ENCODE data around the gene RNF181.

DNA sequence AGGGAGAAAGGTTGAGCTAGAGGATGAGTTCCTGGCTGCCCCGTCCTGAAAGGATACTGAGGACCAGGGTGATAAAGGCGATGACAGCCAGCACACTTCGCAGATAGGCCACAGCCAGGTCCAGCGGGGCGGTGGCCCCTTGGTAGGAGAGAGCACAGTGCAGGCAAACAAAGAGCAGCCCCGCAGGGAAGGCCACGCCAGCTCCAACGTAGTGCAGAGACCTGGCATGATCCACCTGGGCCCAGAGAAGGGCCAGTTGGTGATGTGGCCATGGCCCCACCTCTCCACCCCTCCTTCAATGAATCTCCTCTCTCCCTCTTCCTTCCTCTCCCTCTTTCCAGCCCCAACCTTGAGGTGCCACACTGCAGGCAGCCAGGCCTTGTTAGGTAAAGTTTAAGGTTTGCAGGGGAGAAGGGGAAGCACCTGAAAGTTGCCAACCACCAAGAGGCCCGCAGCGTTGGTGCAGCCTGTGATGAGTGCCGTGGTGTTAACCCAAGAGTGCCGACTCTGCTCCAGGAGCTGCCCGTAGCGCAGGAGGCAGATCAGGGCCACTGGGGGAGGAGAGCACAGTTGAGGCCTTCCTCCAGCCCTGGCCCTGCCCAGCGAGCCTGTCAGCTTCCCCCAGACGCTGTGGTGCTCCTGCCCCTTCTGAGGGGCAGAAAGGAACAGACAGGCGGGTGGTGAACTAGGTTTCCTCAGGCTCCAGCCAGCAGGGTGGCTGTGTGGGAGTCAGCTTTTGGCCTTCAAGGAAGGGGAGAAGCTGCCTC, 4.1 kb downstream of the RNF181 start:
- TF ChIP-seq, protein P1, sequence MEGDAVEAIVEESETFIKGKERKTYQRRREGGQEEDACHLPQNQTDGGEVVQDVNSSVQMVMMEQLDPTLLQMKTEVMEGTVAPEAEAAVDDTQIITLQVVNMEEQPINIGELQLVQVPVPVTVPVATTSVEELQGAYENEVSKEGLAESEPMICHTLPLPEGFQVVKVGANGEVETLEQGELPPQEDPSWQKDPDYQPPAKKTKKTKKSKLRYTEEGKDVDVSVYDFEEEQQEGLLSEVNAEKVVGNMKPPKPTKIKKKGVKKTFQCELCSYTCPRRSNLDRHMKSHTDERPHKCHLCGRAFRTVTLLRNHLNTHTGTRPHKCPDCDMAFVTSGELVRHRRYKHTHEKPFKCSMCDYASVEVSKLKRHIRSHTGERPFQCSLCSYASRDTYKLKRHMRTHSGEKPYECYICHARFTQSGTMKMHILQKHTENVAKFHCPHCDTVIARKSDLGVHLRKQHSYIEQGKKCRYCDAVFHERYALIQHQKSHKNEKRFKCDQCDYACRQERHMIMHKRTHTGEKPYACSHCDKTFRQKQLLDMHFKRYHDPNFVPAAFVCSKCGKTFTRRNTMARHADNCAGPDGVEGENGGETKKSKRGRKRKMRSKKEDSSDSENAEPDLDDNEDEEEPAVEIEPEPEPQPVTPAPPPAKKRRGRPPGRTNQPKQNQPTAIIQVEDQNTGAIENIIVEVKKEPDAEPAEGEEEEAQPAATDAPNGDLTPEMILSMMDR (IDR thresholded peaks at IDR 0.05) = no peak
- TF ChIP-seq POLR2A (IDR thresholded peaks at IDR 0.05) = no peak
